GM21381 (cell line): Measurements from ENCODE around the gene PRRT1.

ENCODE experiments used
- ATAC-seq: cut with Tn5 transposase; IDR thresholded peaks from one replicate; pipeline ENCODE4 v1.9.1; 2021; ENCODE audit warnings: mild to moderate bottlenecking, moderate library complexity; ENCODE audit not compliant: unreplicated experiment

Gene PRRT1

DNA sequence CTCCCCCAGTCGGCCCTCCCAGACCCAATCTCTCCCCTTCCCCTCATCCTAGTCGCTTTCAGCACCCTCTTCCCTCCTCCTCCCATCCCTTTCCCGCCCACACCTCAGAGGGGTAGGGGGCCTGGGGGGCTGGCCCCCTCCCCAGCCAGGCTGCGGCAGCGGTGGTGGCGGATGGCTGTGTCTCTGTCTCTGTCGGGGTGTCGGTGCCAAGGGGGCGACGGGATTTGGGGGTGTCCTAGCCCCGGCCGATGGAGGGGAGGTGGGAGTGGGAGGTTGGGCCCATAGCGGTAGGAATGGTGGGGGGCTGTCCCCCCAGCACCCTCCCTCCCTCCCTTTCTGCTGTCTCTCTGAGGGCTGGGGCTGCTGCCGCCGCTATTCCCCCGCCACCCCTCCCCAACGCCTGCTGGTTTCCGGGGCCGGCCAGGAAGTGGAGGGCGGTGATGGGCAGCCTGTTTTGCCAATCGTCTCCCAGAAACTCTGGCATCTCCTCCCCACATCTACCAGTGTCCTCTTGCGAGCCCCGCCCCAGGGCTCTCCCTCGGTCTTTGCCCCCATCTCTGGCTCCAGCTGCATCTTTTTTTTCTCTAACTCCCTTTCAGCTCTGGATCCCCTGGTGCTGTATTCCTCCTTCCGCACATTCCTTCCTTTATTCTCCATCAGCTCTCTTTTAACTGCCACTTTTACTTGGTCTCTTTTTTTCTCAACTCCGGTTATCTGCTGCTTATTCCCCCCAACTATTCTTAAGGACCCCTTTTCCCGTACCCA, 24.2 kb upstream of the PRRT1 start, which contains the start of gene AGPAT1:
AGPAT1 (minus strand) TSS at position 374 of the 765 bp plus-strand sequence. CDS start 4,588 bp downstream, outside the sequence.
- ATAC-seq = peak; percentile 36

DNA sequence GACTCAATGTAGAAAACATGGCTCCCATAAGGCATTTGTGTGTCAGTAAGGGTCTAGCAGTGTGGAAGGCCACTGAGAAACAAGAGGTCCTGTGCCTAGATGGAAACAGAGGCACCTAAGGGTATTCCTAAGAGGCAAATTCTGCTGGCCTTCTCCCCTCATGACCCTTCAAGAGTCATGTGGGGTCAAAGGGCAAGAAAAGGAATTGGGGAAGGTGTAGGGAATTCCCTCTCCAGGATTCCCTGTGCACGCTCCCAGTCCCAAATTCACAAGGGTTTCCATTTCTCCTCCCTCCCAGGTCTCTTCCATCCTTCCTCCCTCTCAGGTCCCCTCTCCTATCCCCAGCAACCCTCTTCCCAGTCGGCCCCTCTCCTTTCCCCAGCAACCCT, 23.6 kb upstream of the PRRT1 start:
- ATAC-seq = no peak

GRCh38 chr6:32174416-32174815, 22.7 kb upstream of the PRRT1 start:
- no peak for ATAC-seq

- ATAC-seq = no peak
These were observed 21.4 kb upstream of the PRRT1 start for GRCh38 chr6:32173051-32173727.

- ATAC-seq = no peak
These were observed 19.5 kb upstream of the PRRT1 start for GRCh38 chr6:32171234-32171633.

DNA sequence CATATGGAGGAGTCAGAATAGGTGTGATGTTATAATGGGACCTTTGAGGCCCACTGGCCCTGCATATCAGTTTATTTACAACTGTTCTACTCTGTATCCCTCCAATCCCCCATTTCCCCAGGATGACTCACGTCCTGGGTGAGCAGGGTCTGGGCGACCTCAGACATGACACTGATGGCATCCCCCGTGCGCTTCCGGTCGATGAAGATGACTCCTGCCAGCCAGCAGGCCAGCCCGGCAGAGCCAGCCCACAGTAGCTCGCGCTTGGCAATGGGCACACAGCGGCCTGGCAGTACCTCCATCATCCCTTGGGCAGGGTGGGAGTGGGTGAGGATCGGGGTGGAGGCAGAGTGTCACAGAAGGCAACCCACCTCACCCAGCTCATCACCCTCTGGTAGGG, 18.6 kb upstream of the PRRT1 start:
- no peak for ATAC-seq

DNA sequence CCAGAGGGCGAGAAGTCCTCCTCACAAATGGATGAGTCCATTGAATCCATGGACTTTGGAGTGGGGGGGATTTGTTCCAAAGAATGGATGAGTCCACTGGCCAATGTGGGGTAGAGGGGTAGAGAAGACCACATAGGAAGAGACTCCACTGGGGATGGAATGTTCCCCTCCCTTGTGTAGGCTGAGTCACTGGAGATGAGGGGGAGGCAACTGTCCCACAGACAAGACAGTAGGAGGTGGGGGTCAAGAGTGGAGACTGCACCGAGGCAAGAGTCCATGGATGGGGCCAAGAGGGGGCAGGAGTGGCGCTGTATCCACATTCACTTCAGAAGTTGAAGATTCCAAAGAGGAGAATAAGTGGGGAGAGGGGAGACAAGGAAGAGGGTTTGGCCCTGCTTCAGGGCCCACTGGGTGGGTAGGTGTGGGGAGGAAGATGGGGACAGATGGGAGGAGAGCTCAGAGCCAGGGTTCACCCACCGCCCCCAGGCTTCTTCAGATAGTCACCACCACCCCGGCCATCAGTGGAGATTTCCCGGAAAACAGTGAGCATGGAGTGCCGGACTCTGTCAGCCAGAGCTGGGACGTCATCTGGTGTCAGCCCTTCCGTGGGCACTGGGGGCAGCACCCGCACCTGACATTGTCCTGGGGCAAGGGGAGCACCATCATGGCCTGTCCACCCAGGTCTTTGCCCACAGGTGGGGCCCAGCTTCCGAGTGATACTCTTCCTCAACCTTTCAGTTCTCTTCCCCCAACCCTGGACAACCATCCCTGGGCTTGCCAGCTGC, 17.3 kb upstream of the PRRT1 start:
- ATAC-seq = no peak

GRCh38 chr6:32168350-32168749, 16.6 kb upstream of the PRRT1 start:
- ATAC-seq = no peak

GRCh38 chr6:32167761-32168262, 16.1 kb upstream of the PRRT1 start:
- no peak for ATAC-seq

DNA sequence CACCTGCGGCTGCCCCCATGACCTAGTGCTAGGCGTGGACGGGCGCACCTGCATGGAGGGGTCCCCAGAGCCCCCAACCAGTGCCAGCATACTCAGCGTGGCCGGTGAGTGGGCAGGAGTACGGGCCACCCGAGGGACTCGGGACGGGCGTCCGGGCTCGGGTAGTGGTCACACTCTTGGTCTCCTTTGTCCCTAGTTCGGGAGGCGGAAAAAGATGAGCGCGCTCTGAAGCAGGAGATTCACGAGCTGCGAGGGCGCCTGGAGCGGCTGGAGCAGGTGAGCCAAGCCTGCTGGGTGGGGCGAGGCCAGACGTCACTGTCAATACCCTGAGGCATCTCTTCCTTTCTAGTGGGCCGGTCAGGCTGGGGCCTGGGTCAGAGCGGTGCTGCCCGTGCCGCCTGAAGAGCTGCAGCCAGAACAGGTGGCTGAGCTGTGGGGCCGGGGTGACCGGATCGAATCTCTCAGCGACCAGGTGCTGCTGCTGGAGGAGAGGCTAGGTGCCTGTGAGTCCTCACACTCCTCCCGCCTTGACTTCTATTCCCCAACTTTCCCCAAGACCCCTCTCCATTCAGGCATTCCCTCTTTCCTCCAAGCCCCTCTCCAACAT, 15.5 kb upstream of the PRRT1 start:
- ATAC-seq = no peak

- no peak for ATAC-seq
These were observed 14.8 kb upstream of the PRRT1 start for GRCh38 chr6:32166411-32167061.

DNA sequence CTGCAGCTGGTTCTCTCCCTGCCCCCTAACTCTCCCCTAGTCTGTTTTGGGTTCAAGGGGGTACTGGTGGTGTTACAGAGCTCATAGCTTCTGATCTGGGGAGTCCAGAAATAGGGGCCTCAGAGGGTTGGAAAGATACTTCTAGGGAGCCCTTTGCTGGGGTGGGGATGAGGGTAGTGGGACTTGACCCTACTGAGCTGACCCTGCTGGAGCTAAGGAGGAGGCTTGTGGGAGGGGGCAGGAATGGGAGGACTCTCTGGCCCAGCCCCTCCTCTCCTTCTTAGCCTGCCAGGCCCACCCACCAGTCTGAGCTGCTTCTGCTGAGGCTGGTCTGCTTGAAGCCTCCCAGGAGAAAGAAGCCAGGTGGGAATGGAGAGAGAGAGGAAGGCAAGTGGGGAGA, 12.6 kb upstream of the PRRT1 start, which contains the start of gene EGFL8:
EGFL8 (plus strand) TSS at position 301 of the 400 bp plus-strand sequence. CDS start 1,571 bp downstream, outside the sequence.
- no peak for ATAC-seq

- no peak for ATAC-seq
These were observed 12.0 kb upstream of the PRRT1 start for GRCh38 chr6:32163559-32164258.

- ATAC-seq = no peak
These were observed 6.3 kb upstream of the PRRT1 start for GRCh38 chr6:32158052-32158451.

DNA sequence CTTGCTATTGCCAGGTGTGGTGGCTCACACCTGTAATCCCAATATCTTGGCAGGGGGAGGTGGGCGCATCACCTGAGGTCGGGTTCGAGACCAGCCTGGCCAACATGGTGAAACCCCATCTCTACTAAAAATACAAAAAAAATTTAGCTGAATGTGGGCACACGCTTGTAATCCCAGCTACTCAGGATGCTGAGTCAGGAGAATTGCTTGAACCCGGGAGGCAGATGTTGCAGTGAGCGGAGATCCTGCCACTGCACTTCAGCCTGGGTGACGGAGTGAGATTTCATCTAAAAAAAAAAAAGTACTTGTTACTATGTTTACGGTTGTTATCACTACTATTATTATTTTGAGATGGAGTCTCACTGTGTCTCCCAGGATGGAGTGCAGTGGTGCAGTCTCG, 5.2 kb upstream of the PRRT1 start:
- ATAC-seq = no peak

DNA sequence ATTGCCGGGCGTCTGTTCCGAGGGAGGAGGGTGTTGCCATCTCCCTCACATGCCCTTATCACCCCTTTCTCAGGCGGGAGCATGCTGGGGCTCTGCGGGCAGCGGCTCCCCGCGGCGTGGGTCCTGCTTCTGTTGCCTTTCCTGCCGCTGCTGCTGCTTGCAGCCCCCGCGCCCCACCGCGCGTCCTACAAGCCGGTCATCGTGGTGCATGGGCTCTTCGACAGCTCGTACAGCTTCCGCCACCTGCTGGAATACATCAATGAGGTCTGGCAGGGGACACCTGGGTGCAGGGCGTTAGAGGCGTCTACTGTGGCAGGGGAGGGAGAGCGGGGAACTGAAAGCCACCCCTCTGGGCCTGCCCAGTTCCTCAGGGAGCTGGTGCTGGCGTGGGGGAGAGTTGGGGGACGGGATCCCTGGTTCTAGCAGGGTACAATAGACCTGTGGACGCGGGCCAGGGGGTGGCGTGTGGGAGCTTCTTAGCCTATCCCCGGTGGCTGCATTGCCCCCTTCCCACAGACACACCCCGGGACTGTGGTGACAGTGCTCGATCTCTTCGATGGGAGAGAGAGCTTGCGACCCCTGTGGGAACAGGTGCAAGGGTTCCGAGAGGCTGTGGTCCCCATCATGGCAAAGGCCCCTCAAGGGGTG, 2.9 kb upstream of the PRRT1 start:
- no peak for ATAC-seq

GRCh38 chr6:32153564-32154513, 2.1 kb upstream of the PRRT1 start, which contains the start of gene PPT2:
Gene PPT2, plus strand, starts transcription at chr6:32154141. Its CDS starts 454 bp downstream, at chr6:32154595.
- no peak for ATAC-seq
